Measurements from ENCODE around the gene ATP6V1G2.

GRCh38 chr6:31577579-31577966 is 31.2 kb upstream of the ATP6V1G2 start:
- TF ChIP-seq CTCF (IDR thresholded peaks at IDR 0.05) (no peak), POLR2A (IDR thresholded peaks at IDR 0.05) (no peak)

All from body of pancreas (tissue), 4 donors.